WTC11 (cell line): Measurements from ENCODE around the gene PPP1R12B.
"Not testable (repeated sequence)": the region's sequence is repeated elsewhere in the genome, so short reads cannot be mapped to it uniquely, and the experiment has no call there.

ENCODE experiments used
- USF2 ChIP-seq: sonication (generic); formaldehyde crosslinking; IDR thresholded peaks from 2 replicates; pipeline ENCODE4 v1.8.1; 2023; ENCODE audit warnings: mild to moderate bottlenecking, missing genetic modification reagents, moderate library complexity
- ZBTB21 ChIP-seq: sonication (generic); formaldehyde crosslinking; IDR thresholded peaks from 2 replicates; pipeline ENCODE4 v1.8.1; 2023; ENCODE audit warnings: mild to moderate bottlenecking, missing genetic modification reagents, borderline replicate concordance
- TF ChIP-seq, protein P1 (sequence below): sonication (generic); formaldehyde crosslinking; IDR thresholded peaks from 2 replicates; pipeline ENCODE4 v1.8.1; 2022; ENCODE audit warnings: mild to moderate bottlenecking, moderate library complexity, missing genetic modification reagents

GRCh38 chr1:202528096-202528722, 179.7 kb downstream of the PPP1R12B start:
- TF ChIP-seq, protein P1, sequence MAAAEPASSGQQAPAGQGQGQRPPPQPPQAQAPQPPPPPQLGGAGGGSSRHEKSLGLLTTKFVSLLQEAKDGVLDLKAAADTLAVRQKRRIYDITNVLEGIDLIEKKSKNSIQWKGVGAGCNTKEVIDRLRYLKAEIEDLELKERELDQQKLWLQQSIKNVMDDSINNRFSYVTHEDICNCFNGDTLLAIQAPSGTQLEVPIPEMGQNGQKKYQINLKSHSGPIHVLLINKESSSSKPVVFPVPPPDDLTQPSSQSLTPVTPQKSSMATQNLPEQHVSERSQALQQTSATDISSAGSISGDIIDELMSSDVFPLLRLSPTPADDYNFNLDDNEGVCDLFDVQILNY (CRISPR knock-in tag): not testable (repeated sequence)
- not testable (repeated sequence) for TF ChIP-seq USF2, ZBTB21 (CRISPR knock-in tag)
